ENCODE measurements around the gene CHURC1.
A peak's percentile ranks its signal among the peaks of the same experiment; 100 is the strongest.
"Not testable (repeated sequence)": the region's sequence is repeated elsewhere in the genome, so short reads cannot be mapped to it uniquely, and the experiment has no call there.

The CHURC1 gene

DNA sequence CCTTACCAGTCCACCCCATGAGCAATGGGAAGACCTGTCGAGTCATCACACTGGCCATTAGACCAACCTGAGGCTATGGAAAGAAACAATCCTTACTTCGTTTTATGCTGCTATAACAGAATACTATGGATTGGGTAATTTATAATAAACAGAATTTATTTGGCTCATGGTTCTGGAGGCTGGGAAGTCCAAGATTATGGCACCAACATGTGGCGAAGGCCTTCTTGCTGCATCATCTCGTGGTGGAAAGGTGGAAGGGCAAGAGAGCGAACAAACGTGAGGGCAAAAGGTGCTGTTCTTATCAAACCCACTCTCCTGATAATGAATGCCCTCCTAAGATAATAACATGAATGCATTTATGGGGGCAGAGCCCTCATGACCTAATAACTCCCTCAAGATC, 24.9 kb upstream of the CHURC1 start:
- TF ChIP-seq FOXP2 (optimal IDR thresholded peaks at IDR 0.05; ENCODE audit: control extremely low read depth, extremely low read length, insufficient read depth) (no peak), EZH2 (IDR thresholded peaks at IDR 0.05) (no peak), POLR2AphosphoS5 (IDR thresholded peaks at IDR 0.05; ENCODE audit: borderline replicate concordance, low read depth, low read length) (no peak)
- no peak for DNase-seq (ENCODE audit: low read depth, low spot score)
- Histone ChIP-seq H3K4me3 (no peak overlapping the region), H3K36me3 (ENCODE audit: insufficient read depth, low read length) (no peaks in the 10 kb centered on the region), H3K9me3 (ENCODE audit: low read depth, low read length) (no peaks in the 10 kb centered on the region), H3K9ac (ENCODE audit: insufficient read length) (no peak overlapping the region), H3K27ac (no peak overlapping the region)

DNA sequence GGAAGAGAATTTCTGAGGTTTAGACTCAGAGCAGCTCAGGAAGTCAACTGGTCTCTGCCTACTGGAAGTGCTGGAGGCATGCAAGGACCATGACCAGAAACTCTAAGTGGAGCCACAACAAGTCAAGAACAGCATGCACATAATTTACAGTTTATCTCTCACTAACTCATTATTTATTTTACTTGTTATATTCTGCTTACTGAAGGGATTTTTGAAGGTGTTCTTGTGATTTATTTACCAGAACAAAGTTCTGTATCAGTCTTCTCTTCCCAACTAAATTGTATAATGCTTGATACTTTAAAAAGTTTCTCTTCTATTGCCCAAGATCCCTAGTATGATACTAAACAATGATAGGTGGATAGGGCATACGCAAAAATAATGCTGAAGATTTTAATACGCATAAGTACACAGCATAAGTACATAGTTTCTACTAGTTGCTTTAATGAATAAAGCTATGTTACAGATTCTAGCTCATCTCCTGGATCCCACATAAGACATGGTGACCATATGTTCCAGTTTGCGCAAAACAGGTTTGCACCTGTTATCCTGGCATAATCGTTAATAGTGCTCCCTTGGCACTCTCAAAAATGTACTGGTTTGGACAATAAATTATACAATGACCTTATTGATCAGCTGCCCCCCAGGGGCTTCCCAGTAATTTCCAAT, 22.9 kb upstream of the CHURC1 start:
- TF ChIP-seq FOXP2 (optimal IDR thresholded peaks at IDR 0.05; ENCODE audit: control extremely low read depth, extremely low read length, insufficient read depth) (no peak), EZH2 (IDR thresholded peaks at IDR 0.05) (no peak)
- no peak for DNase-seq (ENCODE audit: low read depth, low spot score)

DNA sequence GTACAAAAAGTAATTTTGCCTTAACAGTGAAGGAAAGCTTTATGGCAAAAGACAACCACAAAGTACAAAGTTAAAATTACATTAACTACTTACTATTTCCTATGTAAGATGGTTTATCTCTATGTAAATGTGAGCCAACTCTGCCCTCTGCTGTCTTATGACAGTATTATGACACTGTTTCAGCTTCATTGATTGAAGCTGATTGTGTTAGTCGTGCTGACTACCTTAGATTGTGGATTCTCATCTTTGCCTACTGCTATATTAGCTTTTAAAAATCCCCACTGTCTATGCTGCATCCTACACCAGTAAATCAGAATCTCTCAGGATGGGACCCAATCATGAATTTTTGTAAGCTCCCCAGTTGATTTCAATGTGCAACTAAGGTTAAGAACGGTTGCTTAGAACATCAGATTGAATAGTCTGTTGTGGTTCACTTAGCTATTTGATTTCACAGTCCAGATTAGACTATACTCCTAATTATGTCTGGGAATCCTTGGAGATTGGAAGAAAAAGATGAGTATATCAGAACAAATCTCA, 22.3 kb upstream of the CHURC1 start:
- DNase-seq (ENCODE audit: low read depth, low spot score), result peak; percentile 64
- Histone ChIP-seq H3K9ac (ENCODE audit: insufficient read length) (no peak overlapping the region), H3K27ac (no peak overlapping the region), H3K36me3 (ENCODE audit: insufficient read depth, low read length) (no peaks in the 10 kb centered on the region), H3K4me3 (no peak overlapping the region), H3K9me3 (ENCODE audit: low read depth, low read length) (no peaks in the 10 kb centered on the region)
- no peak for TF ChIP-seq FOXP2 (optimal IDR thresholded peaks at IDR 0.05; ENCODE audit: control extremely low read depth, extremely low read length, insufficient read depth)
- no peak for TF ChIP-seq EZH2 (IDR thresholded peaks at IDR 0.05)
- TF ChIP-seq POLR2AphosphoS5 (IDR thresholded peaks at IDR 0.05; ENCODE audit: borderline replicate concordance, low read depth, low read length), result no peak

More for the DNA sequence above, 22.9 kb upstream of the CHURC1 start:
- Histone ChIP-seq H3K9ac (ENCODE audit: insufficient read length) (no peak overlapping the region), H3K27ac (no peak overlapping the region), H3K4me3 (no peak overlapping the region), H3K9me3 (ENCODE audit: low read depth, low read length) (no peaks in the 10 kb centered on the region), H3K36me3 (ENCODE audit: insufficient read depth, low read length) (no peaks in the 10 kb centered on the region)

DNA sequence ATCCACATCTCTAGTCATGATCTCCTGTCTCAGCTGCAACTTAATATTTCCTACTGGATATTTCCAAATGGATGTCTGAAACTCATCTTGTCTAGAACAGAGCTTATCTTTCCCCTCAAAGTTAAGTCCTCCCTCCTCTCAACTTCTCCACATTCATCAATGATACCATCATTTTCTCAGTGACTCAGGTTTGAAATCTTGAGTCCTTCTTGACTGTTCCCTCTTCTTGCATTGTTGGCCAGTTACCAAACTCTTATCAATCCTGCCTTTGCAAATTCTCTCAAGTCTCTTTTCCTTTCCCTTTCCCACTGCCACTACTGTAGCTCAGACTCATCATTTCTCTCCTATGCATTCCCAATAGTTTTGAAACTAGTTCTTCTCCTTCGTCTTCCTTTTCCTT, 14.3 kb upstream of the CHURC1 start:
- no peak for DNase-seq (ENCODE audit: low read depth, low spot score)
- Histone ChIP-seq H3K9ac (ENCODE audit: insufficient read length) (no peak overlapping the region), H3K27ac (no peak overlapping the region), H3K36me3 (ENCODE audit: insufficient read depth, low read length) (no peaks in the 10 kb centered on the region), H3K4me3 (no peak overlapping the region), H3K9me3 (ENCODE audit: low read depth, low read length) (no peaks in the 10 kb centered on the region)
- TF ChIP-seq FOXP2 (optimal IDR thresholded peaks at IDR 0.05; ENCODE audit: control extremely low read depth, extremely low read length, insufficient read depth), result no peak
- TF ChIP-seq EZH2 (IDR thresholded peaks at IDR 0.05), result no peak
- no peak for TF ChIP-seq POLR2AphosphoS5 (IDR thresholded peaks at IDR 0.05; ENCODE audit: borderline replicate concordance, low read depth, low read length)

DNA sequence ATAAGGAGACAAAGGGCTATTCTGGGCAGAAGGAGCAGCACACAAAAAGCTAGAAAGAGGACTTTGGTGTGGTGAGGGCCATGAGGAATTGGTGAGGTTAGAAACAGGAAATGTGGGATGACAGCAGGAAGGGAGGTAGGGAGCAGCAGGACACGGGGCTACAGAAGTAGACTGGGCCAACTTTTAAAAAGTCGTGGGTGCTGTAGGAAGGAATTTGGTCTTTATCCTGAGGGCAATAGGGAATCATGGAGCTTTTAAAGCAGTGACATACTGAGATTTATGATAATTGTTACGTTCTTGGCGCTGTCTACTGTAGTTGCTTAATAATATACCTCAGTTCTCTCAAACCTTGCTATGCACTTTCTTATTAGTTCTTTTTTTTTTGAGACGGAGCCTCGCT, 8.2 kb upstream of the CHURC1 start:
- TF ChIP-seq EZH2 (IDR thresholded peaks at IDR 0.05) (no peak), FOXP2 (optimal IDR thresholded peaks at IDR 0.05; ENCODE audit: control extremely low read depth, extremely low read length, insufficient read depth) (no peak), POLR2AphosphoS5 (IDR thresholded peaks at IDR 0.05; ENCODE audit: borderline replicate concordance, low read depth, low read length) (peak; percentile 19; the same call in 1 of the 2 replicates)
- H3K9ac ChIP-seq (ENCODE audit: insufficient read length), result no peak overlapping the region
- H3K36me3 ChIP-seq (ENCODE audit: insufficient read depth, low read length), result no peaks in the 10 kb centered on the region
- H3K27ac ChIP-seq, result no peak overlapping the region
- peak; percentile 59 for DNase-seq (ENCODE audit: low read depth, low spot score)
- peak overlapping the region; percentile 9; the same call in 1 of the 2 replicates for H3K4me3 ChIP-seq
- no peaks in the 10 kb centered on the region for H3K9me3 ChIP-seq (ENCODE audit: low read depth, low read length)

DNA sequence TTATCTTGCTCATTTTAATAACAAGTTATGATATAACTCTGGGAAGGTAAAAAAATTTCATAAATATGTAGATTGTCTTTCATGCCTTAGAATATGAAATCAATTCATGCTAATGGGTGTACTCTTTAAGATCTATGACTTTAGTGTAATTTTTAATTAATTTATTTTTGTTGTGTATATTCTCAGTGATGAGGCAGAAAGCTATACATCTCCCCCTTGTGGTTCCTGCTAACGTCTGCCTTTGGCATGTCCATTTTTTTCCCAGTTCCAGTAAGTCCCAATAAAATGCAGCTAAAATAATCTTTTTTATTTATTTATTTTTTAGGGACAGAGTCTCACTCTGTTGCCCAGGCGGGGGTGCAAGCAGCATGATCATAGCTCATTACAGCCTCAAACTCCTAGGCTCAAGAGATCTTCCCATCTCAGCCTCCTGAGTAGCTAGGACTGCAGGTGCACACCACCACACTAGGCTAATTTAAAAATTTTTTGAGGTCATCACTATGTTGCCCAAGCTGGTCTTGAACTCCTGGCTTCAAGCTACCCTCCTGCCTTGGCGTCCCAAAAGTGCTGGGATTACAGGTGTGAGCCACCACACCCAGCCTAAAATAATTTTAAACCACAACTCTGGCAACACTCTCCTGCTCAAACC, 3.3 kb upstream of the CHURC1 start:
- TF ChIP-seq POLR2AphosphoS5 (IDR thresholded peaks at IDR 0.05; ENCODE audit: borderline replicate concordance, low read depth, low read length) (no peak), EZH2 (IDR thresholded peaks at IDR 0.05) (no peak), FOXP2 (optimal IDR thresholded peaks at IDR 0.05; ENCODE audit: control extremely low read depth, extremely low read length, insufficient read depth) (no peak)
- Histone ChIP-seq H3K27ac (no peak overlapping the region), H3K36me3 (ENCODE audit: insufficient read depth, low read length) (no peaks in the 10 kb centered on the region), H3K9me3 (ENCODE audit: low read depth, low read length) (no peaks in the 10 kb centered on the region), H3K9ac (ENCODE audit: insufficient read length) (no peak overlapping the region), H3K4me3 (no peak overlapping the region)
- no peak for DNase-seq (ENCODE audit: low read depth, low spot score)

DNA sequence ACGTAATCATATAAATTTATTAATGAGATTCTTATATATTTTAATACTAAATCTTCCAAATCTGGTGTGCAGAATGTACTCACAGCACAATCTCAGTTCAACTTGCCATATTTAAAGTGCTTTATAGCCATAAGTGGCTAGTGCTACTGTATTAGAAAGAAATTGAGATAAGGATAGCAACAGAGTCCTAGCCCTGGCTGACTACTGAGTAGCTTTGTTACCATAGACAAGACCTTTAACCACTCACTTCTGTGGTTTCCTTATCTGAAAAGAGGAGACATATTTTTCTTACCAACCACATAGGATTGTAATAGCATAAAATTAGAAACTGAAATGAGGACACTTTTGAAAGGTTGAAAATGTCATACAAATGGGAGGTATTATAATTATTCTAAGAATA, 2.0 kb upstream of the CHURC1 start:
- no peak overlapping the region for H3K9ac ChIP-seq (ENCODE audit: insufficient read length)
- DNase-seq (ENCODE audit: low read depth, low spot score), result no peak
- H3K4me3 ChIP-seq, result no peak overlapping the region
- no peaks in the 10 kb centered on the region for H3K9me3 ChIP-seq (ENCODE audit: low read depth, low read length)
- no peak for TF ChIP-seq EZH2 (IDR thresholded peaks at IDR 0.05)
- no peak for TF ChIP-seq FOXP2 (optimal IDR thresholded peaks at IDR 0.05; ENCODE audit: control extremely low read depth, extremely low read length, insufficient read depth)
- TF ChIP-seq POLR2AphosphoS5 (IDR thresholded peaks at IDR 0.05; ENCODE audit: borderline replicate concordance, low read depth, low read length), result no peak
- no peaks in the 10 kb centered on the region for H3K36me3 ChIP-seq (ENCODE audit: insufficient read depth, low read length)
- no peak overlapping the region for H3K27ac ChIP-seq

DNA sequence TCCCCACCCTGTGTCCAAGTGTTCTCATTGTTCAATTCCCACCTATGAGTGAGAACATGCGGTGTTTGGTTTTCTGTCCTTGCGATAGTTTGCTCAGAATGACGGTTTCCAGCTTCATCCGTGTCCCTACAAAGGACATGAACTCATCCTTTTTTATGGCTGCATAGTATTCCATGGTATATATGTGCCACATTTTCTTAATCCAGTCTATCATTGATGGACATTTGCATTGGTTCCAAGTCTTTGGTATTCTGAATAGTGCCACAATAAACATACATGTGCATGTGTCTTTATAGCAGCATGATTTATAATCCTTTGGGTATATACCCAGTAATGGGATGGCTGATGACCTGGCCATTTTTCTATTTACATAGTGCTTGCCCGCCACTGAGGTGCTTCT, 778 bp upstream of the CHURC1 start:
- H3K36me3 ChIP-seq (ENCODE audit: insufficient read depth, low read length); H3K9me3 ChIP-seq (ENCODE audit: low read depth, low read length); H3K9ac ChIP-seq (ENCODE audit: insufficient read length); H3K27ac ChIP-seq; DNase-seq (ENCODE audit: low read depth, low spot score): not testable (repeated sequence)
- peak overlapping the region; percentile 99 for H3K4me3 ChIP-seq
